Glutamatergic neuron (in vitro differentiated cells): ENCODE measurements around the gene ELSPBP1. TPM values are rescaled to one million over a fixed set of nuclear protein-coding genes. Genes with fewer than 3 reads are reported as not detected.

ENCODE experiments used
- DNase-seq: peaks from one replicate; pipeline ENCODE4 v3.0.0; 2022
- H3K27ac Mint-ChIP-seq: one replicate; pipeline ENCODE4 v1.8.0; 2020; ENCODE audit warnings: mild to moderate bottlenecking, mixed read lengths, inconsistent platforms; ENCODE audit not compliant: unreplicated experiment
- H3K27me3 Mint-ChIP-seq: one replicate; pipeline ENCODE4 v1.8.0; 2020; ENCODE audit warnings: mild to moderate bottlenecking, moderate library complexity, mixed read lengths, inconsistent platforms; ENCODE audit not compliant: unreplicated experiment
- H3K36me3 Mint-ChIP-seq: one replicate; pipeline ENCODE4 v1.8.0; 2020; ENCODE audit warnings: mild to moderate bottlenecking, mixed read lengths, inconsistent platforms; ENCODE audit not compliant: unreplicated experiment
- H3K4me1 Mint-ChIP-seq: one replicate; pipeline ENCODE4 v1.8.0; 2020; ENCODE audit warnings: mild to moderate bottlenecking, low read depth, mixed read lengths, inconsistent platforms; ENCODE audit not compliant: unreplicated experiment
- H3K4me3 Mint-ChIP-seq: one replicate; pipeline ENCODE4 v1.8.0; 2020; ENCODE audit warnings: mild to moderate bottlenecking, mixed read lengths, inconsistent platforms; ENCODE audit not compliant: unreplicated experiment
- H3K9me3 Mint-ChIP-seq: one replicate; pipeline ENCODE4 v1.8.0; 2020; ENCODE audit warnings: mild to moderate bottlenecking, moderate library complexity, mixed read lengths, inconsistent platforms; ENCODE audit not compliant: unreplicated experiment
- total RNA-seq: library from RNA; stranded (reverse); fragmentation: NEBNext Ultra II Directional; extraction: Animal tissue kit (Norgen Biotek cat#: 25700); gene quantifications from one replicate; pipeline ENCODE4 v1.2.1, GENCODE V29; 2021; ENCODE audit not compliant: unreplicated experiment
- TF ChIP-seq, protein P1 (sequence below): fragments of 200-600 bp; sonication (generic); IDR thresholded peaks from one replicate; pipeline ENCODE4 v1.5.0; 2021; ENCODE audit not compliant: partially characterized antibody, unreplicated experiment

Gene ELSPBP1
- total RNA-seq, 1 donor from 2014 or later: not detected

DNA sequence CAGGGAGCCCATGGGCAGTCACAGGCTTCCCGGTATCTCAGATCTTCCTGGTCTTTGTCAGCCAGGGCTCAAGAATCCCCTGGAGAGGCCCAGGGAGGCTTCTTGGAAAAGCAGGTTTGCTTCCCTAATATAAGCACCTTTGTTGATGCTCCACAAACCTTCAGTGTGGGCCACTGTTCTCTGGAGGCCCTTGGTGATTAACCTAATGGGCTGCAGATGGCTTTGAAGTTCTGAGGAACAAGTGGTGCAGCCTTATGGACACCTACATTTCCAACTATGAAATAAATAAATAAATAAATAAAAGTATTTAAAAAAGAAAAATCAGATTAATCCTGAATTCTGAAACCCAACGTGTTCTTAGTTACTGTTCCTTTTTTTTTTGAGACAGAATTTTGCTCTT, 2.4 kb upstream of the ELSPBP1 start, which contains the start of gene BSPH1:
TSS of gene BSPH1 (minus strand) at position 101 of the 400 bp plus-strand sequence. CDS start at position 12, 89 bp downstream.
- no peaks in the 10 kb centered on the region for H3K27me3 Mint-ChIP-seq

GRCh38 chr19:47996230-47996727, 1.8 kb downstream of the ELSPBP1 start:
- Mint-ChIP-seq H3K4me3 (no peak overlapping the region), H3K9me3 (peaks cover 7% of the 10 kb centered on the region), H3K27ac (no peak overlapping the region), H3K4me1 (no peaks in the 10 kb centered on the region), H3K36me3 (no peaks in the 10 kb centered on the region), H3K27me3 (peaks cover 3% of the 10 kb centered on the region)
- TF ChIP-seq, protein P1, sequence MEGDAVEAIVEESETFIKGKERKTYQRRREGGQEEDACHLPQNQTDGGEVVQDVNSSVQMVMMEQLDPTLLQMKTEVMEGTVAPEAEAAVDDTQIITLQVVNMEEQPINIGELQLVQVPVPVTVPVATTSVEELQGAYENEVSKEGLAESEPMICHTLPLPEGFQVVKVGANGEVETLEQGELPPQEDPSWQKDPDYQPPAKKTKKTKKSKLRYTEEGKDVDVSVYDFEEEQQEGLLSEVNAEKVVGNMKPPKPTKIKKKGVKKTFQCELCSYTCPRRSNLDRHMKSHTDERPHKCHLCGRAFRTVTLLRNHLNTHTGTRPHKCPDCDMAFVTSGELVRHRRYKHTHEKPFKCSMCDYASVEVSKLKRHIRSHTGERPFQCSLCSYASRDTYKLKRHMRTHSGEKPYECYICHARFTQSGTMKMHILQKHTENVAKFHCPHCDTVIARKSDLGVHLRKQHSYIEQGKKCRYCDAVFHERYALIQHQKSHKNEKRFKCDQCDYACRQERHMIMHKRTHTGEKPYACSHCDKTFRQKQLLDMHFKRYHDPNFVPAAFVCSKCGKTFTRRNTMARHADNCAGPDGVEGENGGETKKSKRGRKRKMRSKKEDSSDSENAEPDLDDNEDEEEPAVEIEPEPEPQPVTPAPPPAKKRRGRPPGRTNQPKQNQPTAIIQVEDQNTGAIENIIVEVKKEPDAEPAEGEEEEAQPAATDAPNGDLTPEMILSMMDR: no peak
- DNase-seq: no peak

More for the DNA sequence above, 2.4 kb upstream of the ELSPBP1 start, which contains the start of gene BSPH1:
- TF ChIP-seq, protein P1: no peak
- no peak for DNase-seq
- H3K27ac Mint-ChIP-seq: no peak within 1 kb of the TSS
- no peaks in the 10 kb centered on the region for H3K4me1 Mint-ChIP-seq
- no peaks in the 10 kb centered on the region for H3K36me3 Mint-ChIP-seq
- no peak within 1 kb of the TSS for H3K4me3 Mint-ChIP-seq
- H3K9me3 Mint-ChIP-seq: peaks cover 1% of the 10 kb centered on the region

GRCh38 chr19:47998800-47999199, 4.4 kb downstream of the ELSPBP1 start:
- TF ChIP-seq, protein P1: no peak
- peaks cover 3% of the 10 kb centered on the region for H3K27me3 Mint-ChIP-seq
- no peaks in the 10 kb centered on the region for H3K36me3 Mint-ChIP-seq
- no peak for DNase-seq
- H3K27ac Mint-ChIP-seq: no peak overlapping the region
- H3K4me1 Mint-ChIP-seq: no peaks in the 10 kb centered on the region
- H3K4me3 Mint-ChIP-seq: no peak overlapping the region
- H3K9me3 Mint-ChIP-seq: peaks cover 7% of the 10 kb centered on the region

- H3K36me3 Mint-ChIP-seq: no peaks in the 10 kb centered on the region
- peaks cover 3% of the 10 kb centered on the region for H3K27me3 Mint-ChIP-seq
- TF ChIP-seq, protein P1: no peak
- H3K27ac Mint-ChIP-seq: no peak overlapping the region
- no peak overlapping the region for H3K4me3 Mint-ChIP-seq
- peaks cover 6% of the 10 kb centered on the region for H3K9me3 Mint-ChIP-seq
- no peak for DNase-seq
- no peaks in the 10 kb centered on the region for H3K4me1 Mint-ChIP-seq
These were observed 6.4 kb downstream of the ELSPBP1 start for GRCh38 chr19:48000846-48001245.

- Mint-ChIP-seq H3K27me3 (no peaks in the 10 kb centered on the region), H3K36me3 (no peaks in the 10 kb centered on the region), H3K9me3 (peaks cover 6% of the 10 kb centered on the region), H3K27ac (no peak overlapping the region), H3K4me1 (no peaks in the 10 kb centered on the region), H3K4me3 (no peak overlapping the region)
- TF ChIP-seq, protein P1: no peak
- DNase-seq: no peak
These were observed 9.8 kb downstream of the ELSPBP1 start for GRCh38 chr19:48004236-48004635.
